Kidney (tissue), 14 donors: ENCODE measurements around the gene RASIP1. TPM values are rescaled to one million over a fixed set of nuclear protein-coding genes. Genes with fewer than 3 reads are reported as not detected.

Experiments used
- DNase-seq, 5 donors: peaks; one replicate each; pipeline ENCODE4 v3.0.0-alpha.2; 2013 to 2020
- FAIRE-seq: peaks from 2 replicates; lab custom pipeline; 2012; peaks lifted over from hg19 to GRCh38; lab: Jason Lieb, UNC
- H3K27ac ChIP-seq, 2 donors: one replicate each; pipeline ENCODE4 v1.7.0; 2013; ENCODE audit warnings: low read depth in 2 of 2, low read length in 2 of 2, inconsistent platforms in 1 of 2
- H3K27me3 ChIP-seq: one replicate; pipeline ENCODE4 v1.7.1; 2013; ENCODE audit warnings: low read length, inconsistent platforms; ENCODE audit not compliant: control insufficient read depth, insufficient read depth
- H3K36me3 ChIP-seq, 3 donors: one replicate each; pipeline versions ENCODE4 v1.7.0 to v1.7.1; 2013; ENCODE audit warnings: low read length in 3 of 3, control low read depth in 1 of 3, inconsistent platforms in 1 of 3; ENCODE audit not compliant: insufficient read depth in 3 of 3, control insufficient read depth in 2 of 3
- H3K4me1 ChIP-seq, 3 donors: one replicate each; pipeline versions ENCODE4 v1.7.0 to v1.7.1; 2013; ENCODE audit warnings: low read length in 3 of 3, inconsistent platforms in 1 of 3, low read depth in 1 of 3; ENCODE audit not compliant: control insufficient read depth in 2 of 3, insufficient read depth in 2 of 3
- H3K4me3 ChIP-seq, 3 donors: one replicate each; pipeline versions ENCODE4 v1.7.0 to v1.8.1; 2013; ENCODE audit warnings: low read length in 3 of 3, control low read depth in 1 of 3, inconsistent platforms in 1 of 3
- H3K9ac ChIP-seq, 3 donors: one replicate each; pipeline versions ENCODE4 v1.7.0 to v1.7.1; 2013; ENCODE audit warnings: low read length in 3 of 3, control low read depth in 1 of 3, inconsistent platforms in 1 of 3
- H3K9me3 ChIP-seq, 3 donors: one replicate each; pipeline versions ENCODE4 v1.7.0 to v1.7.1; 2013; ENCODE audit warnings: low read length in 3 of 3, control low read depth in 1 of 3, inconsistent platforms in 1 of 3; ENCODE audit not compliant: control insufficient read depth in 2 of 3, insufficient read depth in 1 of 3
- CTCF ChIP-seq: IDR thresholded peaks from 3 replicates; pipeline ENCODE4 v1.5.1; 2012; ENCODE audit warnings: mild to moderate bottlenecking, moderate library complexity, borderline replicate concordance; ENCODE audit not compliant: insufficient read depth; ENCODE audit errors: extremely low read depth
- intact Hi-C: fragments of 100-400 bp; cut with DNase I; formaldehyde crosslinking; loops from one replicate; pipeline ENCODE4 v1.11.1; 2022
- polyA plus RNA-seq: library from polyadenylated mRNA; stranded (reverse); fragments of 350-450 nt; fragmentation: Illumina TruSeq; extraction: RNeasy Lipid Tissue Mini Kit (QIAGEN cat#74804); gene quantifications from one replicate; pipeline ENCODE4 v1.2.3, GENCODE V29; 2014; ENCODE audit warnings: low read depth, low replicate concordance; ENCODE audit not compliant: insufficient read depth
- total RNA-seq: library from RNA; stranded (reverse); fragmentation: NEBNext Ultra II Directional; extraction: Animal tissue kit (Norgen Biotek cat#: 25700); gene quantifications from one replicate; pipeline ENCODE4 v1.2.1, GENCODE V29; 2021
- donor health status: control.
- donor health status: control.
- donor health status: control.
- donor health status: control.
- donor health status: control.
- donor health status: DM: yes; HTN: yes; CAD: no.
- donor health status: Normal renal cell carcinoma (clear cell type).

The RASIP1 gene
- total and polyA plus RNA-seq, 2 donors from 2014 or later = 13.6 to 23.3 TPM

GRCh38 chr19:48702701-48703100 lies 37.7 kb downstream of the RASIP1 start:
- Histone ChIP-seq H3K36me3 (peaks cover 2 to 4% (median 3%) of the 10 kb centered on the region in 3 donors), H3K9me3 (no peaks in the 10 kb centered on the region), H3K4me1 (no peaks in the 10 kb centered on the region), H3K4me3 (no peak overlapping the region), H3K27me3 (no peaks in the 10 kb centered on the region), H3K9ac (no peak overlapping the region), H3K27ac (no peak overlapping the region)
- DNase-seq (no peak), FAIRE-seq (no peak)
- intact Hi-C loops = no loop called here
- no peak for TF ChIP-seq CTCF

GRCh38 chr19:48698046-48698445 lies 42.4 kb downstream of the RASIP1 start:
- Histone ChIP-seq H3K4me1 (peaks cover 0 to 2% (median 0%) of the 10 kb centered on the region in 3 donors), H3K27ac (no peak overlapping the region), H3K36me3 (peaks cover 2 to 4% (median 3%) of the 10 kb centered on the region in 3 donors), H3K9ac (no peak overlapping the region), H3K9me3 (no peaks in the 10 kb centered on the region), H3K27me3 (no peaks in the 10 kb centered on the region), H3K4me3 (no peak overlapping the region)
- intact Hi-C loops = no loop called here
- DNase-seq = no peak
- no peak for TF ChIP-seq CTCF
- no peak for FAIRE-seq

GRCh38 chr19:48696353-48697010 lies 43.9 kb downstream of the RASIP1 start:
- Histone ChIP-seq H3K9ac (no peak overlapping the region), H3K4me3 (peak overlapping the region in 1 of 3 donors; percentile 32), H3K9me3 (no peaks in the 10 kb centered on the region), H3K36me3 (no peaks in the 10 kb centered on the region), H3K27me3 (no peaks in the 10 kb centered on the region), H3K4me1 (peaks cover 0 to 2% (median 0%) of the 10 kb centered on the region in 3 donors), H3K27ac (no peak overlapping the region)
- TF ChIP-seq CTCF = no peak
- intact Hi-C loops = no loop called here
- DNase-seq (peak in 4 of 5 donors; percentile 48 to 82 (median 50)), FAIRE-seq (no peak)
